Activated T-cell treated with anti-CD3 and anti-CD28 coated beads for 4 hours (primary cell): Measurements from ENCODE around the gene CMSS1.

Experiments
- DNase-seq: peaks from one replicate; pipeline ENCODE4 v3.0.0-alpha.2; 2020

The CMSS1 gene

DNA sequence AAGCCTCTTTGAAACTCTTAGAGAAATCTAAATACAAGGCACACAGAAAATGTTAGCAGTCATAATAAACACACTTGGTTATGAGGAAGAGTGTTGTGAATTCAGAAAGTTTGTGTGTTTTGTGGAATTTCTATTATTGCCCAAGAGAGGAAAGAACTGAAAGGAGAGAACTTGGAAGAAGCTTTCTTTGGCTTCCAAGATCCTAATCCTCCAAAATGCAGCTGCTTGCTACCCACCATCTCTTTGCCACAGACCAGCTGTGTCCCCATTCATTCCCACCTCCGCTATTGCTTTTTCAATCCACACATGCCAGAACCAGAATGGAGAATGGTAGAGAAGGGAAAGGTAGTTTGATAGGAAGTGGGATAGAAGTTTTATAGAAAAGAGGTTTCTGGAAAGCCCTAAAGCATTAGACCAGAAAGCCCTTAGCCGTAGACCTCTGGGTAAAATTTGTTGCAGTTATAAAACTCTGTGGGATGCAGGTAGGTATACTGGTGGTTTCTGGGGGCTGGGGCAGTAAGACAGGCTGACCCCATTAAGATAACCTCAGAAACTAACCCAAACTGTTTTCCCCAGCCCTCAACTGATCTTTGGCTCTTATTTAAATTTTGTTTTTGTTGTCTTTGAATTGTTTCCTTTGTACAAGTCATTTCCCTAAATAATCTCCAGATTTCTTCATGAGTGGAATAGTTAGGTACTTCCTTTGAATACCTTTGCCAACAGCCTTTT, 188.2 kb downstream of the CMSS1 start:
- DNase-seq = no peak

GRCh38 chr3:100006570-100007271, 189.1 kb downstream of the CMSS1 start:
- DNase-seq = no peak

GRCh38 chr3:100007313-100007712, 189.7 kb downstream of the CMSS1 start:
- DNase-seq = no peak

GRCh38 chr3:100008081-100008698, 190.5 kb downstream of the CMSS1 start:
- no peak for DNase-seq

DNA sequence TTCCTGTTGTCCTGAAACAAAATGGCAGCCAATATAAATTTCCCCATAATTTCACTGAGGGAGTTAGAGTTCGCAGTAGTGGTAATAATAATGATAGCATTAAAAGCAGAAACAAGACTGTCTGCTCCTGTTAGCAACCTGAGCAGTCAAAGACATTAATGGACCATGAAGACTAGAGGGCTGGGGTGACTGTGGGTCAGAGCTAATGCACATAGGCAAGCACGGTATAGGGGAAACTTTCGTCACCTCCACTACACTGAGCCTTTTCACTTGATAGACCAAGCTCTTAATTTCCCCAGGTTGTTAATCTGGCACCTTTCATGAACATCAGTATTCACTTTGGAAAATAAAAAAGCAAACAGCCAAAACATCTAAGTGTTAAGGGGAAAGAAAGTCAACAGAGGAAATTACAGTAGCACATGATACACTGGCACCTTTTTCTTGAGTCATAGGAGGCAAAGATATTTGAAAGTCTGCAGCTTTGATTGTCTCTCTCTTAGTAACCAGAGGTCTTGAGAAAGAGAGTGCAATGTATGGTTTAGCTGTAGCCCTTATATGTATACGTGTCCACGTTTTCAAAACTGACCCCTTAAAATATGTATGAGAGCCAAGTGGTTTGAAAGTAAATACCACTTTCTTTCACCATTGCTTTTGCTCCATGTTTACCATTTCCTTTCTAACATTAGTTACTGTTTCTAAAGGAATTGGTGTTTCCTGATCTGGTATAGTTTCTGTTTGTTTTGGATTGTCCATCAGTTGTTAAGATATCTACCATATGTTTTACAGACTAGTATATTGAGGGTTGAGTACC, 191.8 kb downstream of the CMSS1 start:
- DNase-seq = no peak

DNA sequence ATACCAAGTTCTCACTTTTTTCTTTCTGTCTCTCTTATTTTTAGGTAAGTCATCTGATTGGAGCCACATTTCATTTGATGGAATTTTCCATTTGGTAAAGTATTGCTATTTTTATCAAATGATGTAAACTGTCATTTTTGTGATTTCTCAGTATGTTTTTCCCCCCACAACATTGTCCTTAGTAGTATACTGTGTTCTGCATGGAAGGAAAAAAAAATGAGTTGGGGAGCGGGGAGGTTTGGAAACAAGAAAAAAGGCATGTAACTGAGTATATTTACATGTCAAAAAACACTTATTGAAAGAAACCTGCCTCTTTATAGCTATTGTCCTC, 192.4 kb downstream of the CMSS1 start:
- no peak for DNase-seq

DNA sequence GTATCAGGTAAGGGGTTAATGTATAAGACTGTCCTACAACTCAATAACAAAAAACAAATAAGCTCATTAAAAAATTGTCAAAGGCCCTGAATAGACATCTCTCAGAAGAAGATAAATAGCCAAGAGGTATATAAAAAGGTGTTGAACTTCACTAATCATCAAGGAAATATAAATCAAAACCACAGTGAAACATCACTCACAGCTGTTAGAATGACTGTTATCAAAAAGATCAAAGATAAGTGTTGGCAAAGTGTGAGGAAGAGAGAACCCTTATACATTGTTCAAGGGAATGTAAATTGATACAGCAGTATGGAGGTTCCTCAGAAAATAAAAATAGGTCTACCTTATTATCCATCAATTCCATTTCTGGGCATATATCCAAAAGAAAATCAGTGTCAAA, 201.1 kb downstream of the CMSS1 start:
- DNase-seq = no peak

DNA sequence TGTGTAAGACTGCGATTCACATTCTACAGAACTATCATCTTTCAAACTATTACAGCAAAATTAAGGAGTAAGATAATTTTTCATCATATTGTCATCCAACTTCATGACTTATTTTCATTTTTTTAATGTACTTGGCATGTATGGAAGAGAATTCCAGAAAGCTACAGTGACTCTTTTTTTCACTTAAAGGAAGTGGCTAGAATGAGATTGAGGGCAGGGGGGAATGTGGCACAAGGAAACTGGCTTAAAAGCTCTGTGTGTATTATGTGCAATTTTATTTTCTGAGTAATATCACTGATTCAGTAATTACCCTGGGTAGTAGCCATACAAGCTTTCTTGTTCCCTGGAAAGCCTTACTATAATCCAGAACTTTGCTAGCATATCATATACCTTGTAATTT, 202.1 kb downstream of the CMSS1 start:
- no peak for DNase-seq

DNA sequence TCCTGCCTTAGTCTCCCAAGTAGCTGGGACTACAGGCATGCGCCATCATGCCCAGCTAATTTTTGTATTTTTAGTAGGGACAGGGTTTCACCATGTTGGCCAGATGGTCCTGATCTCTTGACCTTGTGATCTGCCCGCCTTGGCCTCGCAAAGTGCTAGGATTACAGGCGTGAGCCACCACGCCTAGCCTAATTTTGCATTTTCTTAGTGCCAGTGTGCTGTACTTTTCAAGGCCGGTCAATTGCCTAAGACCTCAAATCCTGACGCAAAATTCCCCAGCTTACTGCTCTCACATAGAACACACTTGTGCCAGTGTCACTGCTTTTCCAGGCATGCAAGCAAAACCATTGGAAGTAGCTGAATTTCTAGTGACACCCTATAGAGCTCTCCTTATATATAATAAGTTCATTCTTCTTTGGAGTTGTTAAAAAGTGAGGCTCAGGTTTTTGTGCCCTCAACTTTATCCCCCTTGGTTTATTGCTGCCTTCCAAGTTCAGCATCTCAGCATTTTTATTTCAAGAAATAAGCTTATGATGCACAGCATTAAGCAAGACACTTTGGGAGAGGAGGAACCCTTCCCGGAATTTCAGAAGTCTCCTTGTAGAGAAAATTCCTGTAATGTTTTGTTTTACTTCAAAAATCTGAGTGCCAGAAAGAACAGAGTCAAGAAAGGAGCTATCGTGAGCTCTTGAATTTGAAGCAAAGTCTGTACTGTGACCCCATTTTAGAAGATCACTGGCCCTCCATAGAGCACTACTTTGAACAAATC, 203.4 kb downstream of the CMSS1 start:
- DNase-seq = no peak

DNA sequence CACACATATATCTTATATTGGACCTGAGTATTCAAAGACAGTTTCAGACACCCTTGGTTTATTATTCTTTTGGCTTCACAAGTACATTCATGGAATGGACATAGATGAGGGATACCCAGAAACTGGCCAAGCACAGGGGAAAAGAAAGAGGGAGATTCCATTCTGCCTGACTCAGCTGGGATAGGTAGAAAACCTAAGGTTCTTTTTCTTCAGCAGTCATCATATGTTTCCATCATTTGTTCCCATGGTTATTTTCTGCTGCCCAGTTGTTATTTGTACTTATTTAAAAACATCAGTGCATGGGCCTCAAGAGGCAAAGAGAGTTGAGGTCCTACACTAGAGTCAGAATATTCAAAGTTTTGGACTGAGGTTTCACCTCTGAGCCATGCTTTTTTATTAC, 204.8 kb downstream of the CMSS1 start:
- DNase-seq = no peak

GRCh38 chr3:100023150-100023549, 205.5 kb downstream of the CMSS1 start:
- DNase-seq = no peak

DNA sequence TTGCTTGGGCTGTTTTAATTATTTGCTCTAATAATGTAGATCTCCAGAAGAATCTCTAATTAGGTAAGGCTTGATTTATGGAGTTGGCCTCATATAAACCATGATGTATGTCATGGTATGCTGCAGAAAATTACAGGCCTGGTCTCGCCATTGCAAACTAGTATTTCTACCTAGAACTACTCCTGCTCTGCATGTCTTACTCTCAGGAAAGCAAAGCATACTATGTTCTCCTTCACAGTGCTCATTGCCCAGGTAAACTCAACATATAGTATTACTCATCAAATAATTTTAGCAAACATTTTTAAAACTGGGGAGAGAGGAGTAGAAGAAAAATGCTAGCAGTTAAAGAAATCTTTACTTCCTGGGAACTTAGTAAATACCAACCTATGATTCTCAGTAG, 205.9 kb downstream of the CMSS1 start:
- DNase-seq = no peak

GRCh38 chr3:100024520-100025303, 207.1 kb downstream of the CMSS1 start:
- no peak for DNase-seq

GRCh38 chr3:100027321-100027720, 209.7 kb downstream of the CMSS1 start:
- DNase-seq = no peak

DNA sequence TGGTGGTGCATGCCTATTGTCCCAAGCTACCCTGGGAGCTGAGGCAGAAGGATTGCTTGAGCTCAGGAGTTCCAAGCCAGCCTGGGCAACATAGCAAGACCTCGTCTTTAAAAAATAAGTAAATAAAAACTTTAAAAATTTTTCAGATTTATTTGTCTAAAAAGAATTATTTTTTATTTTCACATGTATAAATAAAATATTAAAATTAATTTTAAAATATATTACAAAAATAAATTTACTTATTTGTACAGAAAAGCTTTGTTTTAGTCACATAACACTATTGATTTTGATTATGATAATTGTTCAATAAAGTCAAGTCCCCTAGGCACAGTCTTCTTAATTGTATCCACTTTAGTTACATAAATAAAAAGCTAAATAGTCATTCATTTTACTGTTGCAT, 211.4 kb downstream of the CMSS1 start:
- DNase-seq = no peak

DNA sequence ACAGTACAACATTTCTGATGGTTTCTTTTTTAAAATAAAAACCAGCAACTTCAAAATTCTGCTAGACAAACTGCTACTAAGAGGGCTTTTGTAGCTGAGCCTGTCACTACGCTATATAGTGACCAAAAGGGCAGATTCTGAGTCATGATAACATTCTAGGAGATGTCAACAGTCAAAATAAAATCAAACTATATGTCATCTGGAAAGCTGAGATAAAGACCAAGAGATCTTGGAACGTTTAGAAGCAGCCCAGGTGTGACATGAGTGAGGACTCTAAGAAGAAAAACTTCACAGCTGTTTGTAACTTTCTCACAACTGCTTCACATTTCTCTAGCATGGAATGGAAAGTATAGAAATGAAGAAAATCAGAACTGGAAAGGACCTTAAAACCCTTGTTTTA, 212.0 kb downstream of the CMSS1 start:
- DNase-seq = no peak

GRCh38 chr3:100030346-100030745, 212.7 kb downstream of the CMSS1 start:
- DNase-seq = no peak

GRCh38 chr3:100030914-100031425, 213.3 kb downstream of the CMSS1 start:
- no peak for DNase-seq

- no peak for DNase-seq
Measured at GRCh38 chr3:100032243-100032642, 214.6 kb downstream of the CMSS1 start.

DNA sequence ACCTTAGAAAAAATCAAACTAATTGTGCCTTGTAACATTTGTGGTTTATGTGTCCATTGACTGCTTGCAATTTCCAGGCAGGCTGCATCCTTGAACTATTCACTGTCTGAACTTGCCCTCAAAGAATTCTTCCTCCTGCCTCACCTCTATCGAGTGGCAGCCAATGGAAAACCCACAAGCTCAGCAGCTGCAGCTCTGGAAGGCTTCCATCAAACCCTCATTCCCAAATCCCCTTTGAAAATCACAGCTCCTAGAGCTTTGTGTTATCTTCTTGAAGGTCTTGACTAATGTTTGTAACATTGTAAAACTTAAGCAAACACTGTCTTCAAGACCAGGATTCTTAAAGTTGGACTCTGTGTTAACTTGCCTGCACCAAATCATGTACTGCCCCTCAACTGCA, 215.5 kb downstream of the CMSS1 start:
- no peak for DNase-seq

DNA sequence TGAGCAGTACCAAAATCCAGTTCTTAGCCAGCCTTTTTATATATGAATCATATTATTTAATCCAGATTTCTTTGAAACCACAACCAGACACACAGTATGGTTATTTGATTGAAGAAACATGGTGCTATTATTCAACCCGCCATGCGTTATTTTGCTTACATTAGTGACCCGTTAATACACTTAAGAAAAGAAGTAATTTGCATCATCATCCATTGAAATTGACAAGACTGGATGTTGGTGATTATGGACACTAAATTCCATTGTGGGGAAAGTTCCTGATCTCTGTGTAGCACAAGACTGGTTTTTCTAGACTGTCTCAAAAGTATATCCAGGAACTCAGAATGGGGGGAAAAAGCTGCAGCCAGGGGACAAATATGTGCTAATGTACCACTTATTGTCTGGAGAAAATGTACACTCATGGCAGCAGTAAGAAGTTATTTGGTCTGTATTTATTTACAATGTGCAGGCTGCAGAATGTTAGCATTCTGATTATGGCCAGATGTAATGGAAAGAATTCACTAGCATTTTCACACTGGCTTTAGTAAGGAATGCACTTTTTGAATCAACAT, 216.3 kb downstream of the CMSS1 start:
- no peak for DNase-seq
